HEK293 (cell line): ENCODE measurements around the gene PLEKHM2.
A peak's percentile ranks its signal among the peaks of the same experiment; 100 is the strongest.

Source experiments
- CTCF ChIA-PET: fragments of 350-600 bp; formaldehyde crosslinking; extraction: SDS; loops from one replicate; lab custom pipeline; 2021; ENCODE audit warnings: antibody characterized with exemption; lab: Yijun Ruan, JAX
- POLR2A ChIA-PET: fragments of 300-600 bp; formaldehyde crosslinking; extraction: SDS; loops from one replicate; lab custom pipeline; 2020; ENCODE audit warnings: antibody characterized with exemption, inconsistent platforms; lab: Yijun Ruan, JAX
- H3K27ac ChIP-seq: fragments of 200-500 bp; sonication (Bioruptor generic); 2 replicates; pipeline ENCODE4 v1.5.1; 2014; ENCODE audit warnings: low read depth, low read length, control low read depth, inconsistent platforms; ENCODE audit errors: extremely low read depth
- H3K36me3 ChIP-seq, 2 experiments: fragments of 200-500 bp in 1 of 2; sonication (Bioruptor generic) in 1 of 2; 1 replicate in 1 of 2; 2 replicates in 1 of 2; pipeline ENCODE4 v1.5.1; 2014 to 2017; ENCODE audit warnings: inconsistent platforms in 2 of 2, low read length in 2 of 2; ENCODE audit not compliant: control insufficient read depth in 2 of 2, insufficient read depth in 1 of 2
- H3K4me1 ChIP-seq: fragments of 200-500 bp; sonication (Bioruptor generic); 2 replicates; pipeline ENCODE4 v1.5.1; 2014; ENCODE audit warnings: mild to moderate bottlenecking, low read length, inconsistent platforms; ENCODE audit not compliant: control insufficient read depth, insufficient read depth
- H3K4me3 ChIP-seq: 2 replicates; pipeline ENCODE4 v1.5.1; 2011; ENCODE audit warnings: low read depth, mild to moderate bottlenecking, control low read depth, low read length, moderate library complexity
- H3K9me3 ChIP-seq: fragments of 200-500 bp; sonication (Bioruptor generic); 2 replicates; pipeline ENCODE4 v1.5.1; 2014; ENCODE audit warnings: low read depth, low read length, inconsistent platforms; ENCODE audit not compliant: control insufficient read depth, insufficient read depth
- PRDM1 ChIP-seq: fragments of 450-650 bp; formaldehyde crosslinking; IDR thresholded peaks from 2 replicates; pipeline ENCODE4; 2016; ENCODE audit warnings: missing biosample characterization, missing genetic modification characterization
- SALL2 ChIP-seq: fragments of 450-650 bp; formaldehyde crosslinking; IDR thresholded peaks from 2 replicates; pipeline ENCODE4 v1.5.0; 2017; ENCODE audit warnings: missing biosample characterization, mild to moderate bottlenecking, missing genetic modification characterization, borderline replicate concordance
- ZNF202 ChIP-seq: fragments of 450-650 bp; formaldehyde crosslinking; IDR thresholded peaks from 2 replicates; pipeline ENCODE4 v1.5.1; 2016; ENCODE audit warnings: missing biosample characterization, missing genetic modification characterization, borderline replicate concordance
- ZNF248 ChIP-seq: fragments of 450-650 bp; formaldehyde crosslinking; IDR thresholded peaks from 2 replicates; pipeline ENCODE4 v1.5.1; 2017; ENCODE audit warnings: missing biosample characterization, missing genetic modification characterization
- ZNF335 ChIP-seq: fragments of 450-650 bp; formaldehyde crosslinking; conservative IDR thresholded peaks from 2 replicates; pipeline ENCODE4 v1.5.1; 2016; ENCODE audit warnings: missing biosample characterization, missing genetic modification characterization
- ZNF404 ChIP-seq: fragments of 450-650 bp; formaldehyde crosslinking; IDR thresholded peaks from 2 replicates; pipeline ENCODE4 v1.5.1; 2017; ENCODE audit warnings: missing biosample characterization, missing genetic modification characterization
- ZNF529 ChIP-seq: fragments of 450-650 bp; formaldehyde crosslinking; IDR thresholded peaks from 2 replicates; pipeline ENCODE4 v1.5.1; 2017; ENCODE audit warnings: missing genetic modification characterization, missing biosample characterization; ENCODE audit not compliant: insufficient replicate concordance
- ZNF530 ChIP-seq: fragments of 450-650 bp; formaldehyde crosslinking; IDR thresholded peaks from 2 replicates; pipeline ENCODE4 v1.5.1; 2016; ENCODE audit warnings: low read depth, missing biosample characterization, missing genetic modification characterization
- ZNF600 ChIP-seq: fragments of 450-650 bp; formaldehyde crosslinking; IDR thresholded peaks from 2 replicates; pipeline ENCODE4 v1.5.1; 2016; ENCODE audit warnings: missing biosample characterization, missing genetic modification characterization
- ZNF777 ChIP-seq: fragments of 450-650 bp; formaldehyde crosslinking; IDR thresholded peaks from 2 replicates; pipeline ENCODE4 v1.5.1; 2017; ENCODE audit warnings: missing biosample characterization, missing genetic modification characterization, borderline replicate concordance
- ZSCAN16 ChIP-seq: fragments of 450-650 bp; formaldehyde crosslinking; IDR thresholded peaks from 2 replicates; pipeline ENCODE4 v1.5.1; 2016; ENCODE audit warnings: missing biosample characterization, missing genetic modification characterization
- TF ChIP-seq, protein P1 (sequence below): fragments of 450-650 bp; formaldehyde crosslinking; IDR thresholded peaks from 2 replicates; pipeline ENCODE4 v1.5.1; 2016; ENCODE audit warnings: missing biosample characterization, missing genetic modification characterization
- TF ChIP-seq, protein P2 (sequence below): fragments of 450-650 bp; formaldehyde crosslinking; IDR thresholded peaks from 2 replicates; pipeline ENCODE4 v1.5.1; 2016; ENCODE audit warnings: missing biosample characterization, missing genetic modification characterization
- TF ChIP-seq, protein P3 (sequence below): fragments of 450-650 bp; formaldehyde crosslinking; IDR thresholded peaks from 2 replicates; pipeline ENCODE4 v1.5.1; 2016; ENCODE audit warnings: missing biosample characterization, missing genetic modification characterization

PLEKHM2 gene

DNA sequence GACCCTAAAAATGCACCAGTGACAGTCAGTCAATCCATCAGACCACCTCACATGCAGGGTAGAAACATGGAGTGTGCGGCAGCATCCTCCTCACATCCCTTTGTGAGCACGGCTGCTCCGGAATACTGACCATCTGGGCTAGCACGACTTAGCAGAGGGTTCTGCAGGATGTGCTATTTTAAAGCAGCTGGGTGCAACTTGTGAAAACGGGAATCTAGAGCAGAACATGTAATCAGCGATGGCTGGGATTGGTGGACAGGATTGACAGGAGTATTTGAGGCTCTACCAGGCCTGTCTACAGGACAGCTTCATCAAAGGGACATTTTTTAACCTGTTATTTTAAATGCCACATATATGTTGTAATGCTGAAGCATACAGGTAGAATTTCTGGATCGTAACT lies 16.8 kb upstream of the PLEKHM2 start:
- no peak overlapping the region for H3K27ac ChIP-seq
- ChIA-PET POLR2A (no interaction called here), CTCF (no interaction called here)
- no peak overlapping the region for H3K4me3 ChIP-seq
- peaks cover 0 to 6% of the 10 kb centered on the region in 2 experiments; a peak in 1 of 3 replicates for H3K36me3 ChIP-seq
- H3K4me1 ChIP-seq = no peaks in the 10 kb centered on the region
- H3K9me3 ChIP-seq = no peaks in the 10 kb centered on the region
- TF ChIP-seq ZNF600 = peak; percentile 76
- TF ChIP-seq, protein P1, sequence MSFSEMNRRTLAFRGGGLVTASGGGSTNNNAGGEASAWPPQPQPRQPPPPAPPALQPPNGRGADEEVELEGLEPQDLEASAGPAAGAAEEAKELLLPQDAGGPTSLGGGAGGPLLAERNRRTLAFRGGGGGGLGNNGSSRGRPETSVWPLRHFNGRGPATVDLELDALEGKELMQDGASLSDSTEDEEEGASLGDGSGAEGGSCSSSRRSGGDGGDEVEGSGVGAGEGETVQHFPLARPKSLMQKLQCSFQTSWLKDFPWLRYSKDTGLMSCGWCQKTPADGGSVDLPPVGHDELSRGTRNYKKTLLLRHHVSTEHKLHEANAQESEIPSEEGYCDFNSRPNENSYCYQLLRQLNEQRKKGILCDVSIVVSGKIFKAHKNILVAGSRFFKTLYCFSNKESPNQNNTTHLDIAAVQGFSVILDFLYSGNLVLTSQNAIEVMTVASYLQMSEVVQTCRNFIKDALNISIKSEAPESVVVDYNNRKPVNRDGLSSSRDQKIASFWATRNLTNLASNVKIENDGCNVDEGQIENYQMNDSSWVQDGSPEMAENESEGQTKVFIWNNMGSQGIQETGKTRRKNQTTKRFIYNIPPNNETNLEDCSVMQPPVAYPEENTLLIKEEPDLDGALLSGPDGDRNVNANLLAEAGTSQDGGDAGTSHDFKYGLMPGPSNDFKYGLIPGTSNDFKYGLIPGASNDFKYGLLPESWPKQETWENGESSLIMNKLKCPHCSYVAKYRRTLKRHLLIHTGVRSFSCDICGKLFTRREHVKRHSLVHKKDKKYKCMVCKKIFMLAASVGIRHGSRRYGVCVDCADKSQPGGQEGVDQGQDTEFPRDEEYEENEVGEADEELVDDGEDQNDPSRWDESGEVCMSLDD (tag by site-specific recombination) = no peak

DNA sequence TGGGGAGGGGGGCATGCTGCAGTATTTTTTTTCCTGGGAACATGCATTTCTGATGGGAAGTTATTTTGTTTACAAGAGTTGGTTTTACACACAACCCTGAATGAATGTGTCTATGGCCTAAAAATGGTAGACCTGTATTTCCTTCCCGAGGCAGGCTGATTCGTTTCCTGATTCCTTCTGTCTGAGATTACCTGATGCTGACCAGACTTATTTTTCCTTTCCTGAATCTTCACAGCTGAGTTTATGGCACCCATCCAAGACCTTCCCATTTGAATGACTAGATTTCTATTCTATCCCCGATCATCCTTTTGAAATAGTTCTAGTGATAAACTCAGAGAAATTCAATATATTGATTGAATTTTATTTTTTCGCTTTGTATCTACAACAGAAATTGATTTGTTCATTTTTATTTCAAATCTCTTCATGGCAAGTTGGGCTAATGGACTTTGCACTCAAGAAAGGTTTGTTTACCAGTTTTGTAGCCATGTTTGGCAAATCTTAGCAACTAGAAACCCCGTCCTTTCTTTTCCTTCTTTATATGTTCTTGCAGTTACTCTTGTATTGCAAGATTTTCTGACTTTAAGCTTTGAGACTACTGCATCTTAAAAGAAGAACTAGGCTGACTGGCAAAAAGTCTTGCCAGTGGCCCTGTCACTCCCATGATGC lies 15.9 kb upstream of the PLEKHM2 start:
- no peak overlapping the region for H3K27ac ChIP-seq
- ChIA-PET CTCF (no interaction called here), POLR2A (no interaction called here)
- peaks cover 0 to 3% of the 10 kb centered on the region in 2 experiments; a peak in 1 of 3 replicates for H3K36me3 ChIP-seq
- TF ChIP-seq, protein P2, sequence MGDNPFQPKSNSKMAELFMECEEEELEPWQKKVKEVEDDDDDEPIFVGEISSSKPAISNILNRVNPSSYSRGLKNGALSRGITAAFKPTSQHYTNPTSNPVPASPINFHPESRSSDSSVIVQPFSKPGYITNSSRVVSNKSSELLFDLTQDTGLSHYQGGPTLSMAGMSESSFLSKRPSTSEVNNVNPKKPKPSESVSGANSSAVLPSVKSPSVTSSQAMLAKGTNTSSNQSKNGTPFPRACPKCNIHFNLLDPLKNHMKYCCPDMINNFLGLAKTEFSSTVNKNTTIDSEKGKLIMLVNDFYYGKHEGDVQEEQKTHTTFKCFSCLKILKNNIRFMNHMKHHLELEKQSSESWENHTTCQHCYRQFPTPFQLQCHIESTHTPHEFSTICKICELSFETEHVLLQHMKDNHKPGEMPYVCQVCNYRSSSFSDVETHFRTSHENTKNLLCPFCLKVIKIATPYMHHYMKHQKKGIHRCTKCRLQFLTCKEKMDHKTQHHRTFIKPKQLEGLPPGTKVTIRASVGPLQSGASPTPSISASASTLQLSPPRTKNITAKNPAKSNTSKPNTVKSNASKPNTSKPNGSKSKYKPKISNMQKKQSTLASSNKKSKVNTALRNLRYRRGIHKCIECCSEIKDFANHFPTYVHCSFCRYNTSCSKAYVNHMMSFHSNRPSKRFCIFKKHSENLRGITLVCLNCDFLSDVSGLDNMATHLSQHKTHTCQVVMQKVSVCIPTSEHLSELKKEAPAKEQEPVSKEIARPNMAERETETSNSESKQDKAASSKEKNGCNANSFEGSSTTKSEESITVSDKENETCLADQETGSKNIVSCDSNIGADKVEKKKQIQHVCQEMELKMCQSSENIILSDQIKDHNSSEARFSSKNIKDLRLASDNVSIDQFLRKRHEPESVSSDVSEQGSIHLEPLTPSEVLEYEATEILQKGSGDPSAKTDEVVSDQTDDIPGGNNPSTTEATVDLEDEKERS = no peak
- no peaks in the 10 kb centered on the region for H3K4me1 ChIP-seq
- H3K4me3 ChIP-seq = no peak overlapping the region
- H3K9me3 ChIP-seq = no peaks in the 10 kb centered on the region

DNA sequence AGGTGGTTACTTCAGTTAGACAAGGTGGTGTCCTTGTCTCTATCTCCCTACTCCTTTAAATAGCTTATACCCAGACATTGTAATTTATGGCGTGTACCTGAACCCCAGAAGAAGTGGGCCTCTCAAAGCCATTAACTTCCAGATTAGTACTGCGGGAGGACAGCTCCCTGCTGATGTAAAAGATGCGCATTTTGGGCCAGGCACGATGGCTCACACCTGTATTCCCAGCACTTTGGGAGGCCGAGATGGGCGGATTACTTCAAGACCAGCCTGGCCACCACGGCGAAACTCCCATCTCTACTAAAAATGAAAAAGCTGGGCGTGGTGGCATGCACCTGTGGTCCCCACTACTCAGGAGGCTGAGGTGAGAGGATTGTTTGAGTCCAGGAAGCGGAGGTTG lies 15.0 kb upstream of the PLEKHM2 start:
- no peak overlapping the region for H3K27ac ChIP-seq
- no peak overlapping the region for H3K4me3 ChIP-seq
- H3K4me1 ChIP-seq = no peaks in the 10 kb centered on the region
- CTCF ChIA-PET = interaction anchor here (1.0 kb wide), 1 partner anchor 72 kb away, joined by 3 read pairs; no protein-coding TSS in a partner anchor
- no peak for TF ChIP-seq ZNF530 (tag by site-specific recombination)
- TF ChIP-seq ZNF202 (tag by site-specific recombination) = no peak
- no peak for TF ChIP-seq ZSCAN16 (tag by site-specific recombination)
- TF ChIP-seq ZNF404 (tag by site-specific recombination) = no peak
- TF ChIP-seq PRDM1 (tag by site-specific recombination) = no peak
- TF ChIP-seq ZNF529 (tag by site-specific recombination) = no peak
- TF ChIP-seq ZNF248 (tag by site-specific recombination) = no peak
- TF ChIP-seq ZNF777 = no peak
- TF ChIP-seq, protein P1 (tag by site-specific recombination) = no peak
- TF ChIP-seq, protein P3, sequence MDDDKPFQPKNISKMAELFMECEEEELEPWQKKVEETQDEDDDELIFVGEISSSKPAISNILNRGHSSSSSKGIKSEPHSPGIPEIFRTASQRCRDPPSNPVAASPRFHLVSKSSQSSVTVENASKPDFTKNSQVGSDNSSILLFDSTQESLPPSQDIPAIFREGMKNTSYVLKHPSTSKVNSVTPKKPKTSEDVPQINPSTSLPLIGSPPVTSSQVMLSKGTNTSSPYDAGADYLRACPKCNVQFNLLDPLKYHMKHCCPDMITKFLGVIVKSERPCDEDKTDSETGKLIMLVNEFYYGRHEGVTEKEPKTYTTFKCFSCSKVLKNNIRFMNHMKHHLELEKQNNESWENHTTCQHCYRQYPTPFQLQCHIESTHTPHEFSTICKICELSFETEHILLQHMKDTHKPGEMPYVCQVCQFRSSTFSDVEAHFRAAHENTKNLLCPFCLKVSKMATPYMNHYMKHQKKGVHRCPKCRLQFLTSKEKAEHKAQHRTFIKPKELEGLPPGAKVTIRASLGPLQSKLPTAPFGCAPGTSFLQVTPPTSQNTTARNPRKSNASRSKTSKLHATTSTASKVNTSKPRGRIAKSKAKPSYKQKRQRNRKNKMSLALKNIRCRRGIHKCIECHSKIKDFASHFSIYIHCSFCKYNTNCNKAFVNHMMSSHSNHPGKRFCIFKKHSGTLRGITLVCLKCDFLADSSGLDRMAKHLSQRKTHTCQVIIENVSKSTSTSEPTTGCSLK (tag by site-specific recombination) = no peak
- no peak for TF ChIP-seq ZNF335 (tag by site-specific recombination)
- no peak for TF ChIP-seq SALL2
- POLR2A ChIA-PET = interaction anchor here (0.8 kb wide), 1 partner anchor 10 kb away, joined by 3 read pairs; no protein-coding TSS in a partner anchor
- H3K9me3 ChIP-seq = no peaks in the 10 kb centered on the region
- no peaks in the 10 kb centered on the region for H3K36me3 ChIP-seq
